Pancreas (tissue), 10 donors: ENCODE results near the gene CDKN1B. TPM values are rescaled to one million over a fixed set of nuclear protein-coding genes. Genes with fewer than 3 reads are reported as not detected.

ENCODE experiments used
- ATAC-seq, 4 donors: fragments of 200-7000 bp; cut with Tn5 transposase; one replicate each; pipeline versions ENCODE4 v1.8.0 to v1.9.1; 2020; ENCODE audit warnings: mild to moderate bottlenecking in 4 of 4, moderate library complexity in 4 of 4
- DNase-seq, 6 donors: peaks; one replicate each; pipeline ENCODE4 v3.0.0-alpha.2; 2020
- FAIRE-seq: peaks from 2 replicates; lab custom pipeline; 2012; peaks lifted over from hg19 to GRCh38; lab: Jason Lieb, UNC
- H3K27ac ChIP-seq, 4 donors: fragments of 200-600 bp; sonication (generic); 1 replicate in 3 of 4; 2 replicates in 1 of 4; pipeline versions ENCODE4 v1.5.0 to v1.8.0; 2020
- H3K27me3 ChIP-seq, 4 donors: fragments of 200-600 bp; one replicate each; pipeline ENCODE4 v1.8.0; 2021
- H3K36me3 ChIP-seq, 3 donors: fragments of 200-600 bp; sonication (generic) in 1 of 3; one replicate each; pipeline versions ENCODE4 v1.5.0 to v1.8.0; 2020 to 2021
- H3K4me1 ChIP-seq, 3 donors: fragments of 200-600 bp; one replicate each; pipeline ENCODE4 v1.8.0; 2021
- H3K4me3 ChIP-seq, 4 donors: fragments of 200-600 bp; sonication (generic) in 2 of 4; one replicate each; pipeline versions ENCODE4 v1.5.0 to v1.8.0; 2020 to 2021
- H3K9me3 ChIP-seq, 4 donors: fragments of 200-600 bp; one replicate each; pipeline ENCODE4 v1.8.0; 2021
- CTCF ChIP-seq, 4 donors: fragments of 200-600 bp; sonication (generic) in 3 of 4; IDR thresholded peaks; one replicate each; pipeline versions ENCODE4 v1.5.0 to v1.8.0; 2021; ENCODE audit warnings: antibody characterized with exemption in 4 of 4
- WGBS, 2 donors: extraction: QIAGEN DNeasy Blood & Tissue Kit; methylation state at CpG; one replicate each; pipeline ENCODE4 v1.1.7; 2013; 5-methylcytosine and 5-hydroxymethylcytosine counted together
- intact Hi-C, 3 donors: fragments of 100-400 bp; cut with DNase I; formaldehyde crosslinking; loops; one replicate each; pipeline versions ENCODE4 v1.11.1 to v1.14.2; 2022
- polyA plus RNA-seq, 2 donors: library from polyadenylated mRNA; stranded (reverse); fragments of 200-250 nt; gene quantifications; one replicate each; pipeline ENCODE4 v1.2.3, GENCODE V29; 2013
- total RNA-seq, 6 donors: library from RNA; stranded (reverse); fragmentation: NEBNext Ultra II Directional in 4 of 6; extraction: Animal tissue kit (Norgen Biotek cat#: 25700) in 4 of 6; gene quantifications; one replicate each; pipeline versions ENCODE4 v1.2.1 to v1.2.4, GENCODE V29; 2021 to 2023
- donor health status: healthy with polysubstance abuse.
- donor health status: DM: no; HTN: no; CAD: no; lungs with moderate emphysema.
- donor health status: DM: no; HTN: no; CAD: no.
- donor health status: control.
- donor health status: control.
- donor health status: Bipolar disorder and iron deficiency.
- donor health status: DM: yes; HTN: yes; CAD: no.
- donor health status: DM: no; HTN: no; CAD: no.
- donor health status: DM: no; HTN: no; CAD: no.
- donor health status: DM: yes; HTN: yes; CAD: no.

CDKN1B gene
- total and polyA plus RNA-seq, 8 donors: 12.1 to 23.7 (median 16.9) TPM

GRCh38 chr12:12718853-12719252, 1.7 kb downstream of the CDKN1B start:
- peaks cover 10 to 48% (median 43%) of the 10 kb centered on the region in 3 donors for H3K4me1 ChIP-seq
- no peak for TF ChIP-seq CTCF (IDR thresholded peaks at IDR 0.05)
- no peak for DNase-seq
- no peak for ATAC-seq
- peak overlapping the region in 2 of 4 donors; percentile 99 to 100 for H3K27ac ChIP-seq
- intact Hi-C loops: loop anchor here in 1 of 3 donors (10.0 kb wide), 1 partner anchor 344 kb away; no protein-coding TSS in a partner anchor
- H3K27me3 ChIP-seq: no peaks in the 10 kb centered on the region
- H3K9me3 ChIP-seq: no peaks in the 10 kb centered on the region
- peaks cover 0 to 9% (median 4%) of the 10 kb centered on the region in 3 donors for H3K36me3 ChIP-seq
- WGBS, 2 donors: 2 to 6% methylated on average over 14 of the region's 14 CpGs
- H3K4me3 ChIP-seq: peak overlapping the region; percentile 75 to 89 (median 82)
- no peak for FAIRE-seq

GRCh38 chr12:12719496-12719895, 2.3 kb downstream of the CDKN1B start:
- 19 to 22% methylated on average over 3 of the region's 3 CpGs for WGBS, 2 donors
- no peaks in the 10 kb centered on the region for H3K9me3 ChIP-seq
- H3K4me3 ChIP-seq: peak overlapping the region in 2 of 4 donors; percentile 75 to 89
- intact Hi-C loops: loop anchor here in 1 of 3 donors (10.0 kb wide), 1 partner anchor 345 kb away; no protein-coding TSS in a partner anchor
- H3K27ac ChIP-seq: peak overlapping the region in 2 of 4 donors; percentile 99 to 100
- H3K27me3 ChIP-seq: no peaks in the 10 kb centered on the region
- FAIRE-seq (no peak), DNase-seq (no peak), ATAC-seq (no peak)
- no peak for TF ChIP-seq CTCF (IDR thresholded peaks at IDR 0.05)
- peaks cover 0 to 9% (median 4%) of the 10 kb centered on the region in 3 donors for H3K36me3 ChIP-seq
- peaks cover 10 to 44% (median 41%) of the 10 kb centered on the region in 3 donors for H3K4me1 ChIP-seq

GRCh38 chr12:12720052-12720451, 2.9 kb downstream of the CDKN1B start:
- no peak for ATAC-seq
- no peak for FAIRE-seq
- intact Hi-C loops: no loop called here
- Histone ChIP-seq H3K27ac (peak overlapping the region in 2 of 4 donors; percentile 99 to 100), H3K9me3 (no peaks in the 10 kb centered on the region), H3K36me3 (peaks cover 0 to 9% (median 4%) of the 10 kb centered on the region in 3 donors), H3K4me1 (peaks cover 10 to 39% (median 36%) of the 10 kb centered on the region in 3 donors), H3K27me3 (no peaks in the 10 kb centered on the region), H3K4me3 (peak overlapping the region in 2 of 4 donors; percentile 75 to 89)
- WGBS, 2 donors: 34 to 42% methylated on average over 4 of the region's 4 CpGs
- no peak for TF ChIP-seq CTCF (IDR thresholded peaks at IDR 0.05)
- DNase-seq: no peak

- peak overlapping the region in 2 of 4 donors; percentile 75 to 89 for H3K4me3 ChIP-seq
- H3K36me3 ChIP-seq: peaks cover 0 to 9% (median 4%) of the 10 kb centered on the region in 3 donors
- no peak for TF ChIP-seq CTCF (IDR thresholded peaks at IDR 0.05)
- ATAC-seq (no peak), DNase-seq (no peak), FAIRE-seq (no peak)
- WGBS, 2 donors: 37 to 57% methylated on average over 4 of the region's 4 CpGs
- peak overlapping the region in 2 of 4 donors; percentile 99 to 100 for H3K27ac ChIP-seq
- H3K4me1 ChIP-seq: peaks cover 10 to 33% (median 29%) of the 10 kb centered on the region in 3 donors
- no peaks in the 10 kb centered on the region for H3K27me3 ChIP-seq
- H3K9me3 ChIP-seq: no peaks in the 10 kb centered on the region
- intact Hi-C loops: no loop called here
These were observed 3.5 kb downstream of the CDKN1B start for GRCh38 chr12:12720672-12721161.

GRCh38 chr12:12721176-12721751, 4.1 kb downstream of the CDKN1B start:
- no peaks in the 10 kb centered on the region for H3K9me3 ChIP-seq
- no peak for TF ChIP-seq CTCF (IDR thresholded peaks at IDR 0.05)
- H3K27me3 ChIP-seq: no peaks in the 10 kb centered on the region
- 30 to 40% methylated on average over 3 of the region's 3 CpGs for WGBS, 2 donors
- peaks cover 0 to 9% (median 4%) of the 10 kb centered on the region in 3 donors for H3K36me3 ChIP-seq
- no peak for ATAC-seq
- DNase-seq: no peak
- H3K4me1 ChIP-seq: peaks cover 10 to 27% (median 24%) of the 10 kb centered on the region in 3 donors
- FAIRE-seq: no peak
- H3K27ac ChIP-seq: peak overlapping the region in 2 of 4 donors; percentile 99 to 100
- peak overlapping the region in 1 of 4 donors; percentile 75 for H3K4me3 ChIP-seq
- intact Hi-C loops: no loop called here
